Measurements from ENCODE around the gene TIGD6. TPM values are rescaled to one million over a fixed set of nuclear protein-coding genes. Genes with fewer than 3 reads are reported as not detected.

TIGD6 gene
- total RNA-seq, 4 donors from 2014 or later, result 2.9 to 3.5 (median 3.2) TPM

GRCh38 chr5:149961186-149961685 lies 39.2 kb downstream of the TIGD6 start:
- no peaks in the 10 kb centered on the region for H3K36me3 ChIP-seq
- no peaks in the 10 kb centered on the region for H3K27me3 ChIP-seq
- H3K9me3 ChIP-seq, result no peaks in the 10 kb centered on the region
- H3K4me1 ChIP-seq, result peaks cover 15 to 31% (median 22%) of the 10 kb centered on the region in 4 donors
- peak overlapping the region; percentile 66 to 93 (median 80) for H3K4me3 ChIP-seq
- no peak for DNase-seq (ENCODE audit: extremely low spot score)
- intact Hi-C loops (cut with DNase I), result no loop called here
- no peak for TF ChIP-seq POLR2AphosphoS5 (IDR thresholded peaks at IDR 0.05)
- peak overlapping the region; percentile 91 to 94 (median 92) for H3K27ac ChIP-seq (replicated peaks in 1 of 4)
- WGBS, result 36% methylated on average over 7 of the region's 23 CpGs

DNA sequence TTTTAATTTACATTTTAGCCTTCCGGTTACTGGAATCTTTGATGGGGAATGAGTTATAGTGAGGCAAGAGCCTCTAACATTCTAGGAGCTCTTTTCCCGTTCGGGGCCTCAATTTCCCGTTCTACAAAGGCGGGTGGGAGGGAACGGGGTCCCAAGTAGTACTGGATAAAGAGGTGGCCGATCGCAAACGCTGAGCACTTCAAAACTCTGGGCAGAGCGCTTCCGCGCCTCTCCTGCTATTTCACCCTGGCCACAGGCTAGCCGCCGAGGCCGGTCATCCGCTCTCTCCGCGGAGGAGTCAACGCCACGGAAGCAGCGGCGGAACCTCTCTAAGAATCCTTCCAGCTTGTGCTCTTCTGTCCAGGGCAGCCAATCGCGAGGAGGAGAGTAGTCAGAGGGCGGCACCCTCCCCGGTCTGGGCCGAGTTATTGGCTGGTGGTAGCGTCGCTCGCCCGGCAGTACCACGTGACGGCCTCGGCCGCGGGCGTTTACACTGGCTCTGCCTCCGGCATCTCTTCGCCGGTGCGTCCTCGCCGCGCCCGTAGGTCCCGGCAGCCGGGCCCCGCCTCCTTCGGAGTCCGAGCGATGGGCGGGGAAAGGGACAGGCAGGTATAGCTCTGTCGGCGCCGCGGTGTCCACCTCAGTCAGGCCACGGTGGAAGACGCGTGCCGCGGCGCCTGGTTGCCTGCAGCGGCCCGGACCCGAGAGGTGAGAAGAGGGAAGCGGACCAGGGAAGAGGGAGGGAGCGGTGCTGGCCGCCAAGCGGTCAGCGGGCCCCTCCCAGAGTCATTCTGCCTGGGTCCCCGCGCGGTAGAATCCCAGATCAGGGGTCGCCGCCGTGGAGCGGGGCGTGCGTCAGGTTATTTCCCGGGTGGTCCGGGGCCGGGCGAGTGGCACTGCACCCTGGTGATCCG lies 39.9 kb downstream of the TIGD6 start, which contains the start of gene SLC26A2:
SLC26A2 (plus strand) TSS at position 487 of the 914 bp plus-strand sequence. CDS start 16,895 bp downstream, outside the sequence.
- H3K36me3 ChIP-seq, result no peaks in the 10 kb centered on the region

GRCh38 chr5:149959406-149960236 lies 40.8 kb downstream of the TIGD6 start:
- TF ChIP-seq, protein P1, sequence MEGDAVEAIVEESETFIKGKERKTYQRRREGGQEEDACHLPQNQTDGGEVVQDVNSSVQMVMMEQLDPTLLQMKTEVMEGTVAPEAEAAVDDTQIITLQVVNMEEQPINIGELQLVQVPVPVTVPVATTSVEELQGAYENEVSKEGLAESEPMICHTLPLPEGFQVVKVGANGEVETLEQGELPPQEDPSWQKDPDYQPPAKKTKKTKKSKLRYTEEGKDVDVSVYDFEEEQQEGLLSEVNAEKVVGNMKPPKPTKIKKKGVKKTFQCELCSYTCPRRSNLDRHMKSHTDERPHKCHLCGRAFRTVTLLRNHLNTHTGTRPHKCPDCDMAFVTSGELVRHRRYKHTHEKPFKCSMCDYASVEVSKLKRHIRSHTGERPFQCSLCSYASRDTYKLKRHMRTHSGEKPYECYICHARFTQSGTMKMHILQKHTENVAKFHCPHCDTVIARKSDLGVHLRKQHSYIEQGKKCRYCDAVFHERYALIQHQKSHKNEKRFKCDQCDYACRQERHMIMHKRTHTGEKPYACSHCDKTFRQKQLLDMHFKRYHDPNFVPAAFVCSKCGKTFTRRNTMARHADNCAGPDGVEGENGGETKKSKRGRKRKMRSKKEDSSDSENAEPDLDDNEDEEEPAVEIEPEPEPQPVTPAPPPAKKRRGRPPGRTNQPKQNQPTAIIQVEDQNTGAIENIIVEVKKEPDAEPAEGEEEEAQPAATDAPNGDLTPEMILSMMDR (IDR thresholded peaks at IDR 0.05), result peak; percentile 8 to 45 (median 36)
- TF ChIP-seq POLR2A (IDR thresholded peaks at IDR 0.05; ENCODE audit: low read depth), result no peak
- Histone ChIP-seq H3K4me1 (peaks cover 15 to 31% (median 22%) of the 10 kb centered on the region in 4 donors), H3K27me3 (no peaks in the 10 kb centered on the region), H3K4me3 (peak overlapping the region; percentile 66 to 93 (median 80)), H3K27ac (replicated peaks in 1 of 4) (peak overlapping the region; percentile 91 to 94 (median 92)), H3K36me3 (no peaks in the 10 kb centered on the region), H3K9me3 (no peaks in the 10 kb centered on the region)
- intact Hi-C loops (cut with DNase I), result no loop called here
- 39% methylated on average over 14 of the region's 14 CpGs for WGBS
- no peak for DNase-seq (ENCODE audit: extremely low spot score)

More for the DNA sequence above, 39.9 kb downstream of the TIGD6 start, which contains the start of gene SLC26A2:
- under 1% methylated on average over 37 of the region's 84 CpGs for WGBS
- intact Hi-C loops (cut with DNase I), result no loop called here
- Histone ChIP-seq H3K27ac (replicated peaks in 1 of 4) (peak within 1 kb of the TSS; percentile 91 to 94 (median 92)), H3K27me3 (no peaks in the 10 kb centered on the region), H3K9me3 (no peaks in the 10 kb centered on the region), H3K4me3 (peak within 1 kb of the TSS; percentile 66 to 93 (median 80)), H3K4me1 (peaks cover 15 to 31% (median 22%) of the 10 kb centered on the region in 4 donors)
- peak; percentile 100 for DNase-seq (ENCODE audit: extremely low spot score)
- TF ChIP-seq POLR2AphosphoS5 (IDR thresholded peaks at IDR 0.05) (peak; percentile 98 to 99), POLR2A (IDR thresholded peaks at IDR 0.05; ENCODE audit: low read depth) (peak; percentile 48), EP300 (IDR thresholded peaks at IDR 0.05) (no peak)
- TF ChIP-seq, protein P1 (IDR thresholded peaks at IDR 0.05), result peak in 1 of 3 experiments; percentile 14

DNA sequence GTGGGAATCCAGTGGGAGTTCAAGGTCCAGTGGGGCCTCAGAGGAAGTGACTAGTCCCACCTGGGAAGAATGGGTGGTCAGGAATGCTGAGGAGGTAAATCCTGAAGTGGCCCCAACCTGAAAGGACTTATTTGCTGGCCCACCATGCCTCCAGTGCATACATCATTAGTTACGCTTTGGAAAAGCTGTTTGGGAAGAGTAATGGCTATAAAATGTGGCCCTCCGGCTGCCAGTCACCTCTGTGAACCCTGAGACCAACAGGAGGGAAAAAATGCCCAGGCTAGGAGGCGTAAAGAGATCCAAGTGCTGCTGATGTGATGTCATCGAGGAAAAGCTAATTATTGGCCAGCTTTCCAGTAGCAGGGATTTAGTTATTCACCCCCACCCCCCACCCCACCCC lies 42.6 kb downstream of the TIGD6 start:
- Histone ChIP-seq H3K27me3 (no peaks in the 10 kb centered on the region), H3K36me3 (no peaks in the 10 kb centered on the region), H3K4me3 (no peak overlapping the region), H3K4me1 (peaks cover 15 to 31% (median 22%) of the 10 kb centered on the region in 4 donors), H3K9me3 (no peaks in the 10 kb centered on the region), H3K27ac (replicated peaks in 1 of 4) (no peak overlapping the region)
- intact Hi-C loops (cut with DNase I), result no loop called here
- TF ChIP-seq EP300 (IDR thresholded peaks at IDR 0.05), result no peak
- no peak for DNase-seq (ENCODE audit: extremely low spot score)
- WGBS, result 87% methylated on average over 4 of the region's 4 CpGs

GRCh38 chr5:149956685-149957084 lies 43.8 kb downstream of the TIGD6 start:
- no peaks in the 10 kb centered on the region for H3K27me3 ChIP-seq
- no peak overlapping the region for H3K4me3 ChIP-seq
- intact Hi-C loops (cut with DNase I), result no loop called here
- H3K4me1 ChIP-seq, result peaks cover 13 to 20% (median 18%) of the 10 kb centered on the region in 4 donors
- H3K9me3 ChIP-seq, result no peaks in the 10 kb centered on the region
- H3K27ac ChIP-seq (replicated peaks in 1 of 4), result no peak overlapping the region
- 75% methylated on average over 5 of the region's 5 CpGs for WGBS
- H3K36me3 ChIP-seq, result no peaks in the 10 kb centered on the region
- no peak for TF ChIP-seq POLR2A (IDR thresholded peaks at IDR 0.05; ENCODE audit: low read depth)
- TF ChIP-seq POLR2AphosphoS5 (IDR thresholded peaks at IDR 0.05), result no peak
- TF ChIP-seq, protein P1 (IDR thresholded peaks at IDR 0.05), result no peak
- TF ChIP-seq EP300 (IDR thresholded peaks at IDR 0.05), result no peak
- no peak for DNase-seq (ENCODE audit: extremely low spot score)

All from esophagus muscularis mucosa (tissue), 4 donors.